ENCODE results near the gene TMEM86A. TPM values are rescaled to one million over a fixed set of nuclear protein-coding genes. Genes with fewer than 3 reads are reported as not detected.

Gene TMEM86A
- total and polyA plus RNA-seq, 2 of the 13 experiments (the other 11 are each of a cell fraction or from before 2014, with no cell fraction given), result 0.03 to 0.07 TPM

DNA sequence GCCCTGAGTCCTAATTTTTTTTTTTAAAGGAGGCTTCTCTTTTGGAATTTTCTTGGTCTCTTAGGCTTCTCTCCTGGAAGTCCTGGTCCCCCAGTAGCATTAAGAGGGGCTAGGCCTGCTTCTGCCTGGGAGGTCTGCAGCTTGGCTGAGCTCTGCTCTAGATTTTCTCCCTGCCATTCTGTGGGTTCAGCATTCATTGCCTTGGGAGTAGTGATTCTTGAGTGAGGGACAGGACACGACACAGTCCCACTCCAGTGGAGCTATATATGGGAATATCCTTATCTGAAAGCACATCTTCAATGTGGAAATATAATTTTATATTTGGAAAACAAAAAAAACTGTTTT, 23.7 kb downstream of the TMEM86A start:
- in situ Hi-C loops (cut with HindIII; ENCODE audit: extremely low pct_ligation_motif_present, low pct_unique_long_range_greater_than_20kb) (no loop called here), intact Hi-C loops (cut with micrococcal nuclease; ENCODE audit: unreplicated experiment) (no loop called here)
- 0% methylated on average over 1 of the region's 1 CpG for WGBS (ENCODE audit: low lambda C conversion rate)
- FAIRE-seq, result no peak
- H2AFZ ChIP-seq (ENCODE audit: low read length), result no peak overlapping the region
- no peak overlapping the region; a peak in 1 of 6 replicates for H3K4me3 ChIP-seq (replicated peaks in 1 of 3; ENCODE audit: insufficient read depth in 1 of 3, low read depth in 2 of 3, low read length in 3 of 3)
- H3K9ac ChIP-seq (ENCODE audit: insufficient read depth, low read depth, low read length), result no peak overlapping the region
- H3K9me3 ChIP-seq (ENCODE audit: low read length), result no peaks in the 10 kb centered on the region
- no TSS peak for BruUV-seq (replicated peaks)
- H3K79me2 ChIP-seq (ENCODE audit: insufficient read depth, low read length), result no peaks in the 10 kb centered on the region
- DNase-seq (ENCODE audit: low spot score), result no peak
- ATAC-seq, result no peak
- CTCF ChIA-PET (ENCODE audit: low intra/inter-chr PET ratio, low total read pairs), result interaction anchor here (1.1 kb wide), 1 partner anchor 10 kb away, joined by 3 read pairs; no protein-coding TSS in a partner anchor
- peak overlapping the region; percentile 91 for H3K4me2 ChIP-seq (ENCODE audit: low read depth, low read length)
- H4K20me1 ChIP-seq (ENCODE audit: insufficient read depth, low read length), result no peaks in the 10 kb centered on the region
- peaks cover 24% of the 10 kb centered on the region for H3K4me1 ChIP-seq (ENCODE audit: insufficient read depth, low read length)
- H3K27me3 ChIP-seq (ENCODE audit: control insufficient read depth in 1 of 2, insufficient read depth in 2 of 2, low read length in 2 of 2), result peaks cover 4 to 47% of the 10 kb centered on the region in 2 experiments; a peak in 4 of 5 replicates
- H3K36me3 ChIP-seq (replicated peaks in 1 of 2; ENCODE audit: control insufficient read depth in 1 of 2, insufficient read depth in 2 of 2, low read length in 2 of 2), result no peaks in the 10 kb centered on the region
- H3K27ac ChIP-seq (ENCODE audit: extremely low read length, insufficient read depth, low read length), result no peak overlapping the region
- POLR2A ChIA-PET, result no interaction called here
- TF ChIP-seq REL (CRISPR knock-in tag; conservative IDR thresholded peaks at IDR 0.05) (no peak), ZNF331 (CRISPR knock-in tag; IDR thresholded peaks at IDR 0.05) (peak; percentile 43; the same call in 1 of the 2 replicates)

GRCh38 chr11:18723991-18724390, 25.4 kb downstream of the TMEM86A start:
- POLR2A ChIA-PET, result interaction anchor here (0.7 kb wide), 1 partner anchor 12 kb away, joined by 3 read pairs; no protein-coding TSS in a partner anchor

More at GRCh38 chr11:18723991-18724390, 25.4 kb downstream of the TMEM86A start:
- Histone ChIP-seq H4K20me1 (ENCODE audit: insufficient read depth, low read length) (no peaks in the 10 kb centered on the region), H3K4me2 (ENCODE audit: low read depth, low read length) (no peak overlapping the region), H3K4me1 (ENCODE audit: insufficient read depth, low read length) (peaks cover 24% of the 10 kb centered on the region), H3K27me3 (ENCODE audit: control insufficient read depth in 1 of 2, insufficient read depth in 2 of 2, low read length in 2 of 2) (peaks cover 7 to 45% of the 10 kb centered on the region in 2 experiments; a peak in 4 of 5 replicates), H3K79me2 (ENCODE audit: insufficient read depth, low read length) (no peaks in the 10 kb centered on the region), H3K9me3 (ENCODE audit: low read length) (no peaks in the 10 kb centered on the region), H3K9ac (ENCODE audit: insufficient read depth, low read depth, low read length) (no peak overlapping the region), H3K27ac (ENCODE audit: extremely low read length, insufficient read depth, low read length) (no peak overlapping the region), H3K4me3 (replicated peaks in 1 of 3; ENCODE audit: insufficient read depth in 1 of 3, low read depth in 2 of 3, low read length in 3 of 3) (no peak overlapping the region), H2AFZ (ENCODE audit: low read length) (no peak overlapping the region), H3K36me3 (replicated peaks in 1 of 2; ENCODE audit: control insufficient read depth in 1 of 2, insufficient read depth in 2 of 2, low read length in 2 of 2) (no peaks in the 10 kb centered on the region)
- FAIRE-seq, result no peak
- ATAC-seq, result no peak
- TF ChIP-seq, protein P1, sequence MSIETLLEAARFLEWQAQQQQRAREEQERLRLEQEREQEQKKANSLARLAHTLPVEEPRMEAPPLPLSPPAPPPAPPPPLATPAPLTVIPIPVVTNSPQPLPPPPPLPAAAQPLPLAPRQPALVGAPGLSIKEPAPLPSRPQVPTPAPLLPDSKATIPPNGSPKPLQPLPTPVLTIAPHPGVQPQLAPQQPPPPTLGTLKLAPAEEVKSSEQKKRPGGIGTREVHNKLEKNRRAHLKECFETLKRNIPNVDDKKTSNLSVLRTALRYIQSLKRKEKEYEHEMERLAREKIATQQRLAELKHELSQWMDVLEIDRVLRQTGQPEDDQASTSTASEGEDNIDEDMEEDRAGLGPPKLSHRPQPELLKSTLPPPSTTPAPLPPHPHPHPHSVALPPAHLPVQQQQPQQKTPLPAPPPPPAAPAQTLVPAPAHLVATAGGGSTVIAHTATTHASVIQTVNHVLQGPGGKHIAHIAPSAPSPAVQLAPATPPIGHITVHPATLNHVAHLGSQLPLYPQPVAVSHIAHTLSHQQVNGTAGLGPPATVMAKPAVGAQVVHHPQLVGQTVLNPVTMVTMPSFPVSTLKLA (IDR thresholded peaks at IDR 0.05), result peak; percentile 91
- TF ChIP-seq YY1 (IDR thresholded peaks at IDR 0.05; ENCODE audit: insufficient read depth, insufficient replicate concordance, low read depth, low read length), result no peak
- 0 out of 2 replicates have a peak, but pooled peaks have one; percentile 26 for TF ChIP-seq RFX3 (CRISPR knock-in tag; IDR thresholded peaks at IDR 0.05)
- TF ChIP-seq ZNF816 (CRISPR knock-in tag; IDR thresholded peaks at IDR 0.05; ENCODE audit: borderline replicate concordance), result no peak
- no peak for TF ChIP-seq GRHL1 (CRISPR knock-in tag; conservative IDR thresholded peaks at IDR 0.05)
- no peak for TF ChIP-seq ZNF225 (CRISPR knock-in tag; IDR thresholded peaks at IDR 0.05)
- peak; percentile 33; the same call in 1 of the 2 replicates for TF ChIP-seq RFX1 (IDR thresholded peaks at IDR 0.05)
- intact Hi-C loops (cut with micrococcal nuclease; ENCODE audit: unreplicated experiment) (no loop called here), in situ Hi-C loops (cut with HindIII; ENCODE audit: extremely low pct_ligation_motif_present, low pct_unique_long_range_greater_than_20kb) (no loop called here)
- no TSS peak for BruUV-seq (replicated peaks)
- CTCF ChIA-PET (ENCODE audit: low intra/inter-chr PET ratio, low total read pairs), result no interaction called here
- WGBS (ENCODE audit: low lambda C conversion rate), result 8% methylated on average over 6 of the region's 7 CpGs
- DNase-seq (ENCODE audit: low spot score), result no peak
